ENCODE data around the gene PRC1.

The PRC1 gene

DNA sequence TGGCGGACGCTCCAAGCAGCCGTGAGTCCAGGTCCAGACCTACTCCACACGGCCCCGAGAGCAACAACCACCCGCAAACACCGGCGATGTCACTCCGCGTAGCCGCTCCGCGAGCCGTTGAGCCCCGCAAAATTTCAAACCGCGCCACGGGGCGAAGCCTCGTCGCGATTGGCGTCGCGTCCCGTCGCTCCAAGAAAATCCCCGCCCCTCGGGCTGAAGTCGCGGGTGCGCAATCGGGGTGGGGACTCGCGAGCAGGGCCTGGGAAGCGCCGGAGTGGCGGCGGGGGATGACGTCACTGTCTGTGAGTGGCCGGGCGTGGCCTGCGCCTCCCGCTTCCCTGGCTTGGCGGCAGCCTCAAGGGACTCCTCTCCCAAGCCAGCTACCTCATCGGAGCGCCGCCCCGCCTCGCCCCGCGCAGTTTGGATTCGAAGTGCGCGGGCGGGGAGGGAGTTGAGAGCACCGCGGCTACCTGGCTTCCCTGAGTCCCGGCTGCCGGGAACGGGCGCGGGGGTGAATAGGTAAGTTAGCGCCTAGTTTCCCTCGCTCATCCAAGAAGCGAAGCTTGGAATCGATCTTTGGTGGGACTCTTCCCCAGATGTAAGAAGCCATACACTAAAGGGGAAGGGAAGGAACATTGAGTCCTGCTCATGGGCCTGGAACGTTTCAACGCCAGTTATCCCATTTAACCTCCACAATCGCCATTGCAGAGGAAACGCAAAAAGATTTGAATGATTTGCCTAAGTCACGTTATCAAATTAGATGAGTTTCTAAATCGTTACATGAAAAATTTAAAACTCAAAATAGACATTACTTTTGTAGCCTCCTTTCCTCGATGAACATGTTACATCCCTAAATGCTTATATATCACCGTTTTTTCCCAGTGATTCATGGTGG is at the start of gene PRC1:
PRC1 (minus strand) TSS at position 119 of the 895 bp plus-strand sequence; CDS start at position 1, 118 bp downstream.
- peak within 1 kb of the TSS; percentile 94 for H3K4me3 ChIP-seq (ENCODE audit: low read depth, low read length)
- no peak for TF ChIP-seq CTCF (IDR thresholded peaks at IDR 0.05; ENCODE audit: low read depth, low read length)

- no peak for TF ChIP-seq CTCF (IDR thresholded peaks at IDR 0.05; ENCODE audit: low read depth, low read length)
- H3K4me3 ChIP-seq (ENCODE audit: low read depth, low read length), result no peak overlapping the region
Observed at GRCh38 chr15:91043202-91043874, 49.0 kb upstream of the PRC1 start.

DNA sequence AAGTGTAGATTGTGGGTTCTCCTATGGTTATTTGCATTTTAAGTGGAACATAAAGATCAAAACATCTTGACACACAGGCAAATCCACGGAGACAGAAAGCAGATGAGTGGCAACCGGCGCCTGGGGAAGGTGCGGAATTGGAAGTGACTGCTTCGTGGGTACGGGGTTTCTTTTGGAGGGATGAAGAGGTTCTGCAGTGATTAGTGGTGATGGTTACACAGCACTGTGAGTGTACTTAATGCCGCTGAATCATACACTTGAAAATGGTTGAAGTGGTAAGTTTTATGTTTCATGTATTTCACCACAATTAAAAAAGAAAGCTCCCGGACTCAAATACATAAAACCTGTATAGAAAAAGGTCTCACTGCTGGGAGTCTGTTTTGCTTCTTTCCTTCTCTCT is 46.5 kb upstream of the PRC1 start:
- no peak for TF ChIP-seq CTCF (IDR thresholded peaks at IDR 0.05; ENCODE audit: low read depth, low read length)
- H3K4me3 ChIP-seq (ENCODE audit: low read depth, low read length), result no peak overlapping the region

GRCh38 chr15:91039996-91040395 is 45.7 kb upstream of the PRC1 start:
- H3K4me3 ChIP-seq (ENCODE audit: low read depth, low read length), result no peak overlapping the region
- TF ChIP-seq CTCF (IDR thresholded peaks at IDR 0.05; ENCODE audit: low read depth, low read length), result no peak

DNA sequence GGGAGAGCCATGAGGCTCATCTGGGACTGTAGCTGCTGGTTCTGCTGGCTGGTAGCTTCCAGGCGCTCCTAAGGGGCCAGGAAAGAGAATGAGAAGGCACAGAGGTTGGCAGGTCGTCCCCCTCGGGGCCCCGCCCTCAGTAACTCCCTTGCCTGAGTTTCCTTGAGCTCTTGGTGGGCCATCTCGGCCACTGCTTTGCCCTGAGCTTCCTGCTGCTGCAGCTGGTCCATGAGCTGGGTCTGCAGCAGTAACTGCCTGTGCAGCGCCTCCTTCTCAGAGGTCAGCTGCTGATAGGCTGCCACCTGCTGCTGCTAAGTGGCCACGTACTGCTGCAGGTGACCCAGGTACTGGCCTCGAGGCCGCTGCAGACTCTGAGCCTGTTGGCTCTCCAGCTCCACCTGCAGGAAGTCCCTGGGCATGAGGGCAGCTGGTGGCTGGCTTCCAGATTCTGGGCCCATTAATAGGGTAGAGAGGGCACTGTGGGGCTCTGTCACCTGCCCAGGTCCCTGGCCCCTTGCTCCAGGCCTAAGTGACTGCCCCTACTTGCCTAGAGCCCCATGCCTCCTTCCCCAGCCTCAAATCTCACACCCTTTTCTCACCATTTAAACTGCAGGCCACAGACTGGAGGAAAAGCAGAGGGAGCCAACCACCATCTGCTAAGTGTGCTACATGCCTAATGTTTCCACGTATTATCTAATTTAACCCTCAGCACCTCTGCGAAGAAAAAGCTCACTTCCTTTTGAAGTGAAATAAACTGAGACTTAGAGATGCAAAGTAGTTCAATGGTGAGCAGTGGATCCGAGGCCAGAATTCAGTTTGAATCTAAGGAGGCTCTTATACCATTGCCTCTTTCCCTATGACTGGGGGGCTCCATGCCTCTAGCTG is 38.8 kb upstream of the PRC1 start:
- H3K4me3 ChIP-seq (ENCODE audit: low read depth, low read length), result no peak overlapping the region
- peak; percentile 24 for TF ChIP-seq CTCF (IDR thresholded peaks at IDR 0.05; ENCODE audit: low read depth, low read length)

- no peak for TF ChIP-seq CTCF (IDR thresholded peaks at IDR 0.05; ENCODE audit: low read depth, low read length)
- no peak overlapping the region for H3K4me3 ChIP-seq (ENCODE audit: low read depth, low read length)
Observed at GRCh38 chr15:91031796-91032195, 37.5 kb upstream of the PRC1 start.
